Tibial nerve (tissue), 4 donors: ENCODE results near the gene RNF157. TPM values are rescaled to one million over a fixed set of nuclear protein-coding genes. Genes with fewer than 3 reads are reported as not detected.

Source experiments
- DNase-seq, 2 donors: peaks; one replicate each; pipeline ENCODE4 v3.0.0-alpha.2; 2019; ENCODE audit warnings: low spot score in 2 of 2
- H3K27ac ChIP-seq, 4 donors: fragments of 200-600 bp; sonication (generic) in 3 of 4; one replicate each; pipeline ENCODE4 v1.5.1; 2017 to 2019; ENCODE audit warnings: mild to moderate bottlenecking in 1 of 4
- H3K27me3 ChIP-seq, 2 donors: fragments of 200-600 bp; sonication (generic) in 1 of 2; one replicate each; pipeline versions ENCODE4 v1.5.1 to v1.6.0; 2017 to 2019
- H3K36me3 ChIP-seq, 3 donors: fragments of 200-600 bp; sonication (generic); one replicate each; pipeline ENCODE4 v1.5.1; 2018 to 2019
- H3K4me1 ChIP-seq, 4 donors: fragments of 200-600 bp; sonication (generic) in 3 of 4; one replicate each; pipeline ENCODE4 v1.5.1; 2017 to 2019
- H3K4me3 ChIP-seq, 4 donors: fragments of 200-600 bp; sonication (generic) in 3 of 4; one replicate each; pipeline ENCODE4 v1.5.1; 2017 to 2019; ENCODE audit warnings: mild to moderate bottlenecking in 1 of 4, moderate library complexity in 1 of 4
- H3K9me3 ChIP-seq, 4 donors: fragments of 200-600 bp; sonication (generic) in 3 of 4; one replicate each; pipeline ENCODE4 v1.5.1; 2017 to 2019
- CTCF ChIP-seq, 5 experiments: fragments of 200-600 bp in 3 of 5; fragments of 450-650 bp in 2 of 5; sonication (generic) in 3 of 5; IDR thresholded peaks; one replicate each; pipeline ENCODE4 v1.5.1; 2016 to 2019; ENCODE audit warnings: antibody characterized with exemption in 5 of 5, mild to moderate bottlenecking in 3 of 5, moderate library complexity in 2 of 5
- EP300 ChIP-seq, 2 donors: sonication (generic); formaldehyde crosslinking; IDR thresholded peaks; one replicate each; pipeline ENCODE4 v1.6.1; 2017; ENCODE audit warnings: antibody characterized with exemption in 2 of 2, mild to moderate bottlenecking in 1 of 2
- POLR2A ChIP-seq, 2 donors: fragments of 450-650 bp; IDR thresholded peaks; one replicate each; pipeline ENCODE4 v1.6.1; 2017; ENCODE audit warnings: antibody characterized with exemption in 2 of 2, mild to moderate bottlenecking in 2 of 2, moderate library complexity in 2 of 2
- WGBS, 2 donors: methylation state at CpG; one replicate each; pipeline ENCODE4 v1.1.5; 2018; 5-methylcytosine and 5-hydroxymethylcytosine counted together
- total RNA-seq, 4 donors: library from RNA; depleted of rRNA; stranded (reverse); fragments of >200 nt; gene quantifications; one replicate each; pipeline ENCODE4 v1.1.0, GENCODE V29; 2016

RNF157 gene
- total RNA-seq, 4 donors from 2014 or later = 11.1 to 18.9 (median 15.2) TPM

GRCh38 chr17:76241691-76242255, 1.5 kb upstream of the RNF157 start:
- peaks cover 0 to 24% (median 13%) of the 10 kb centered on the region in 4 donors for H3K4me1 ChIP-seq
- no peaks in the 10 kb centered on the region for H3K9me3 ChIP-seq
- DNase-seq = no peak
- H3K36me3 ChIP-seq = no peaks in the 10 kb centered on the region
- 93 to 95% methylated on average over 15 of the region's 15 CpGs for WGBS, 2 donors
- H3K27ac ChIP-seq = peak overlapping the region in 2 of 4 donors; percentile 88
- TF ChIP-seq EP300 (IDR thresholded peaks at IDR 0.05) (no peak), CTCF (IDR thresholded peaks at IDR 0.05) (no peak), POLR2A (IDR thresholded peaks at IDR 0.05) (no peak)
- H3K4me3 ChIP-seq = peak overlapping the region in 3 of 4 donors; percentile 54 to 76 (median 68)
- peaks cover 0 to 5% of the 10 kb centered on the region in 2 donors for H3K27me3 ChIP-seq

GRCh38 chr17:76241204-76241538, 878 bp upstream of the RNF157 start:
- Histone ChIP-seq H3K9me3 (no peaks in the 10 kb centered on the region), H3K4me3 (peak overlapping the region; percentile 54 to 76 (median 63)), H3K27ac (peak overlapping the region; percentile 72 to 88 (median 86)), H3K4me1 (peaks cover 0 to 24% (median 10%) of the 10 kb centered on the region in 4 donors), H3K27me3 (peaks cover 0 to 5% of the 10 kb centered on the region in 2 donors), H3K36me3 (no peaks in the 10 kb centered on the region)
- 8 to 9% methylated on average over 12 of the region's 12 CpGs for WGBS, 2 donors
- TF ChIP-seq CTCF (IDR thresholded peaks at IDR 0.05) (no peak), EP300 (IDR thresholded peaks at IDR 0.05) (peak in 1 of 2 donors; percentile 36)
- peak in 1 of 2 donors; percentile 41 for DNase-seq

DNA sequence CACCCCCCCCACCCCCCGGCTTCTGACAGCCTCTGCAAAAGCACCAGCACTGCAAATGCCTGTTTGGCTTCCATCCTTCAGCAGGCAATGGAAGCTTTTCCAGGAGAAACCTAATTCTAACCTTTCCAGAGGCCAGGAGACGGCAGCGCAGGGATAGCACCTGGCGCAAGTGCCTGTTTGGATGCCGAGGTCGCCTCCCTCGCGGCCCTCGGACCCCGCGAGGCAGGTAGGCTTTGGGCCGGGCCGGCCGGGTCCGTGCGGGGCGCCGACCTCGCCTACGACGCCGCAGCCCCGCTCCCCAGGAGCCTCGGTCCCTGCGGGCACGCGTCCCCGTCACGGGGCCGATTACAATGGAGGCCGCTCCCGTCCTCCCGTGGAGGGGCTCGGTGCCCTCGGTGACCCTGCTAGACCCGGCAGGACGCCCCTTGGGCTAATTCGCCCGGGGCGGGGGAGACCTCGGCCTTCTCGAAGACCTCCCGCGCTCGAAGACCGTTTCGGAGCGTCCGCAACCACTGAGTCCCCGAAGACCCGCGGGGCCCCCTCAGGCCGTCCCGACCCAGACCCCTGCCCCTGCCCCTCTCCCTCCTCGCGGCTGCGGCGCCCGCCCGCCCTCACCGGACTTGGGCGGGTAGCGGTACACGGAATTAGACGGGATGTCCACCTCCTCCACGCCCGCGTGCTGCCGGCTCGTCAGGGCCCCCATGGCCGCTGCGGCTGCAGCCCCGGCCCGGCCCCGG, 587 bp downstream of the RNF157 start:
- H3K4me3 ChIP-seq = peak overlapping the region; percentile 32 to 76 (median 50)
- H3K27ac ChIP-seq = peak overlapping the region; percentile 54 to 88 (median 76)
- DNase-seq = no peak
- WGBS, 2 donors = 14 to 41% methylated on average over 2 to 13 of the region's 75 CpGs
- H3K27me3 ChIP-seq = peaks cover 0 to 5% of the 10 kb centered on the region in 2 donors
- H3K36me3 ChIP-seq = no peaks in the 10 kb centered on the region
- H3K4me1 ChIP-seq = peaks cover 0 to 24% (median 9%) of the 10 kb centered on the region in 4 donors
- TF ChIP-seq CTCF (IDR thresholded peaks at IDR 0.05) = no peak
- TF ChIP-seq EP300 (IDR thresholded peaks at IDR 0.05) = no peak
- TF ChIP-seq POLR2A (IDR thresholded peaks at IDR 0.05) = no peak
- no peaks in the 10 kb centered on the region for H3K9me3 ChIP-seq

DNA sequence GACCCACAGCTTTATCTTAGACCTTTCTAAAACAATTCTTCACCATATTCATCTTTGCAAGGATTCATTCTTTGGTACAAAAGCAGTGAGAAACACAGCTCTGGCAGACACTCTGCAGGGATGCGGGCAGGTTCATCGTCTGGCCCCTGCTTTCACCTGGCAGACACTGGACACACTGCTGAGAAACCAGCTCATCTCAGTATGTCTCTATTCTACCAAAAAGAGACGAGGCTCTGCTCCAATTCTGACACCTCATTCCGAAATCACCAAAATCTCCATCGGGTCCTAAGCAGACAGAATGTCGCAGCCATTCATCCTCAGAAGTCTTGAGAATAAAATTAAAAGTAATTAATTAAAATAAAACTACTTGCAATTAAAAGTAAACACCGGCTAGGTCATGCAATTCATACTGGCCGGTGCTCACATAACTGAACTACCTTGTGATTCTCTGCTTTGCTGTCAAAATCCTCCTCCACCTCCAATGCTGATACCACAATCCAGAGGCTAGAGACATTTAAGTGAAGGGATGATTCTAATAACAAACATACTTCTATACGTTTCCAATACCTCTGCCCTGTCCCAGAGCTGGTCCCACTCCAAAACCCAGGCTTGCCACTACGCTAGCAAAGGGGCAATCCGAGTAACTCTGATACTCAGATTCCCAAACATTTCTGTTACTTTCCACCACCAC, 1.3 kb downstream of the RNF157 start:
- no peak for DNase-seq
- TF ChIP-seq EP300 (IDR thresholded peaks at IDR 0.05) (no peak), POLR2A (IDR thresholded peaks at IDR 0.05) (no peak), CTCF (IDR thresholded peaks at IDR 0.05) (no peak)
- H3K4me1 ChIP-seq = peaks cover 0 to 24% (median 9%) of the 10 kb centered on the region in 4 donors
- H3K27ac ChIP-seq = peak overlapping the region in 3 of 4 donors; percentile 63 to 88 (median 88)
- H3K36me3 ChIP-seq = no peaks in the 10 kb centered on the region
- peaks cover 0 to 5% of the 10 kb centered on the region in 2 donors for H3K27me3 ChIP-seq
- H3K9me3 ChIP-seq = no peaks in the 10 kb centered on the region
- WGBS, 2 donors = 54 to 56% methylated on average over 11 of the region's 11 CpGs
- H3K4me3 ChIP-seq = no peak overlapping the region
